Lung (tissue), 12 donors: ENCODE data around the gene ETV2. TPM values are rescaled to one million over a fixed set of nuclear protein-coding genes. Genes with fewer than 3 reads are reported as not detected.

Experiments used
- ATAC-seq: fragments of 200-7000 bp; cut with Tn5 transposase; one replicate; pipeline ENCODE4 v1.9.1; 2020; ENCODE audit warnings: moderate number of reproducible peaks; ENCODE audit not compliant: insufficient read depth, low FRiP score
- DNase-seq, 3 donors: peaks; one replicate each; pipeline ENCODE4 v3.0.0-alpha.2; 2013 to 2017
- H3K27ac ChIP-seq, 2 donors: one replicate each; pipeline ENCODE4 v1.5.1; 2013; ENCODE audit warnings: mild to moderate bottlenecking in 2 of 2, moderate library complexity in 2 of 2, control low read depth in 1 of 2, inconsistent platforms in 1 of 2, low read depth in 1 of 2, low read length in 1 of 2
- H3K27me3 ChIP-seq, 3 donors: one replicate each; pipeline ENCODE4 v1.5.1; 2013; ENCODE audit warnings: low read length in 2 of 3; ENCODE audit not compliant: control insufficient read depth in 3 of 3, insufficient read depth in 3 of 3
- H3K36me3 ChIP-seq, 4 donors: one replicate each; pipeline ENCODE4 v1.5.1; 2013; ENCODE audit warnings: low read length in 4 of 4, mild to moderate bottlenecking in 1 of 4, moderate library complexity in 1 of 4; ENCODE audit not compliant: control insufficient read depth in 4 of 4, insufficient read depth in 4 of 4
- H3K4me1 ChIP-seq, 5 donors: one replicate each; pipeline ENCODE4 v1.5.1; 2013; ENCODE audit warnings: low read length in 5 of 5, mild to moderate bottlenecking in 2 of 5, moderate library complexity in 1 of 5; ENCODE audit not compliant: control insufficient read depth in 5 of 5, insufficient read depth in 5 of 5
- H3K4me3 ChIP-seq: one replicate; pipeline ENCODE4 v1.5.1; 2013; ENCODE audit warnings: mild to moderate bottlenecking, control low read depth, moderate library complexity
- H3K9ac ChIP-seq, 2 donors: one replicate each; pipeline ENCODE4 v1.5.1; 2013; ENCODE audit warnings: low read length in 2 of 2, control low read depth in 1 of 2; ENCODE audit not compliant: insufficient read depth in 1 of 2
- H3K9me3 ChIP-seq, 4 donors: one replicate each; pipeline ENCODE4 v1.5.1; 2013; ENCODE audit warnings: low read length in 3 of 4, mild to moderate bottlenecking in 1 of 4, moderate library complexity in 1 of 4; ENCODE audit not compliant: control insufficient read depth in 4 of 4, insufficient read depth in 3 of 4
- whole genome bisulfite sequencing, 2 donors: extraction: QIAGEN DNeasy Blood & Tissue Kit; methylation state at CpG; one replicate each; pipeline ENCODE4 v1.1.7; 2013; 5-methylcytosine and 5-hydroxymethylcytosine counted together
- polyA plus RNA-seq, 2 donors: library from polyadenylated mRNA; stranded (reverse); fragments of 200-250 nt; gene quantifications; one replicate each; pipeline ENCODE4 v1.2.1, GENCODE V29; 2013
- total RNA-seq, 2 donors: library from RNA; depleted of rRNA in 1 of 2; stranded (reverse); fragments of >200 nt in 1 of 2; gene quantifications; one replicate each; pipeline ENCODE4 v1.2.1, GENCODE V29; 2014 to 2021
- TF ChIP-seq, protein P1 (sequence below): IDR thresholded peaks from 2 replicates; pipeline ENCODE4 v1.5.1; 2012; ENCODE audit warnings: mild to moderate bottlenecking; ENCODE audit errors: control extremely low read depth, extremely low read depth
- donor health status: control.
- donor health status: control.
- donor health status: Bipolar disorder and iron deficiency.
- donor health status: healthy.
- donor health status: DM: yes; HTN: yes; CAD: no.

Gene ETV2
- total and polyA plus RNA-seq, 4 donors, result 0.31 to 2.5 (median 1.1) TPM

- no peak overlapping the region for H3K27ac ChIP-seq
- TF ChIP-seq, protein P1, sequence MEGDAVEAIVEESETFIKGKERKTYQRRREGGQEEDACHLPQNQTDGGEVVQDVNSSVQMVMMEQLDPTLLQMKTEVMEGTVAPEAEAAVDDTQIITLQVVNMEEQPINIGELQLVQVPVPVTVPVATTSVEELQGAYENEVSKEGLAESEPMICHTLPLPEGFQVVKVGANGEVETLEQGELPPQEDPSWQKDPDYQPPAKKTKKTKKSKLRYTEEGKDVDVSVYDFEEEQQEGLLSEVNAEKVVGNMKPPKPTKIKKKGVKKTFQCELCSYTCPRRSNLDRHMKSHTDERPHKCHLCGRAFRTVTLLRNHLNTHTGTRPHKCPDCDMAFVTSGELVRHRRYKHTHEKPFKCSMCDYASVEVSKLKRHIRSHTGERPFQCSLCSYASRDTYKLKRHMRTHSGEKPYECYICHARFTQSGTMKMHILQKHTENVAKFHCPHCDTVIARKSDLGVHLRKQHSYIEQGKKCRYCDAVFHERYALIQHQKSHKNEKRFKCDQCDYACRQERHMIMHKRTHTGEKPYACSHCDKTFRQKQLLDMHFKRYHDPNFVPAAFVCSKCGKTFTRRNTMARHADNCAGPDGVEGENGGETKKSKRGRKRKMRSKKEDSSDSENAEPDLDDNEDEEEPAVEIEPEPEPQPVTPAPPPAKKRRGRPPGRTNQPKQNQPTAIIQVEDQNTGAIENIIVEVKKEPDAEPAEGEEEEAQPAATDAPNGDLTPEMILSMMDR, result no peak
- WGBS, 2 donors, result 96 to 97% methylated on average over 6 of the region's 6 CpGs
- DNase-seq, result no peak
- H3K36me3 ChIP-seq, result peaks cover 18 to 23% (median 21%) of the 10 kb centered on the region in 4 donors
- no peak overlapping the region for H3K9ac ChIP-seq
- no peaks in the 10 kb centered on the region for H3K9me3 ChIP-seq
- H3K4me1 ChIP-seq, result no peaks in the 10 kb centered on the region
- H3K4me3 ChIP-seq, result no peak overlapping the region
- ATAC-seq, result no peak
- H3K27me3 ChIP-seq, result no peaks in the 10 kb centered on the region
Observed at GRCh38 chr19:35661995-35662340, 20.4 kb downstream of the ETV2 start.

- Histone ChIP-seq H3K9me3 (no peaks in the 10 kb centered on the region), H3K9ac (no peak overlapping the region), H3K36me3 (peaks cover 9 to 13% (median 10%) of the 10 kb centered on the region in 4 donors), H3K27ac (no peak overlapping the region), H3K4me1 (no peaks in the 10 kb centered on the region), H3K4me3 (no peak overlapping the region), H3K27me3 (no peaks in the 10 kb centered on the region)
- WGBS, 2 donors, result 88 to 95% methylated on average over 3 of the region's 3 CpGs
- ATAC-seq, result no peak
- DNase-seq, result no peak
- TF ChIP-seq, protein P1, result no peak
Observed at GRCh38 chr19:35663981-35664380, 22.4 kb downstream of the ETV2 start.

DNA sequence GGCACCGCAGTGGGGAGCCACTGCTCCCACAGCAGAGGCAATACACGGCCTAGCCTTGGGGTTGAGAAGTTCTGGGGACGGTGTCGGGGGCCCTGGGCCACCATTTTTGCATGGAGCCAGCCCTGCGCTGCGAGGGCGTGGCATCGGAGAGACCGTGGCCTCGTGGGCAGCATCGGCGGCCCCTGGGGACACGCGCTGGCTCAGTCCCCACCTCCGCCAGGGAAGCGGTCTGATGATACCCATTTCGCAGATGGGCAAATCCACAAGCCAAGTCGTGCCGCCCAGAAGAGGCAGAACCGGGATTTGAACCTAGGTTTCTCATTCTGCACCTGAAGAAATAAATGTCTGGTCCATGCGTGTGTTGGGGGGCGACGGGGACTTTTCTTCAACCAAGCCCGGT, 23.6 kb downstream of the ETV2 start:
- TF ChIP-seq, protein P1, result no peak
- Histone ChIP-seq H3K9ac (no peak overlapping the region), H3K27me3 (peaks cover 0 to 2% (median 0%) of the 10 kb centered on the region in 3 donors), H3K36me3 (peaks cover 5 to 10% (median 7%) of the 10 kb centered on the region in 4 donors), H3K9me3 (no peaks in the 10 kb centered on the region), H3K27ac (no peak overlapping the region), H3K4me3 (no peak overlapping the region), H3K4me1 (no peaks in the 10 kb centered on the region)
- no peak for ATAC-seq
- no peak for DNase-seq
- WGBS, 2 donors, result 93 to 94% methylated on average over 24 of the region's 24 CpGs

DNA sequence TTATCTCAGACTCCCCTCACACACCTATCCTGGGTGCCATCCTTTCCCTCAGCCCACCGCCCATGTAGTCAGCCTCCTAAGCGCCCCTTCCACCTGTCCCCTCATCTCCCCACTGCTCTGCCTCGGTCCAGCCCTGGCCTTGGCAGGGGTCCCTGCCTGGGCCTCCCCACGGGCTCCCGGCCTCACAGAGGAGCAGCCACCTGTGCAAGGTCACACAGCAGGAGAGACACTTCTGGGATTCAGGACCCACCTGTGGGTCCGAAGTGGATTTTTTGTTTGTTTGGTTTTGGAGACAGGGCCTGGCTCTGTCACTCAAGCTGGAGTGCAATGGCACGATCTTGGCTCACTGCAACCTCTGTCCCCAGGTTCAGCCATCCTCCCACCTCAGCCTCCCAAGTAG, 24.1 kb downstream of the ETV2 start:
- Histone ChIP-seq H3K27ac (no peak overlapping the region), H3K4me3 (no peak overlapping the region), H3K4me1 (no peaks in the 10 kb centered on the region), H3K9ac (no peak overlapping the region), H3K36me3 (peaks cover 5 to 10% (median 7%) of the 10 kb centered on the region in 4 donors), H3K9me3 (no peaks in the 10 kb centered on the region), H3K27me3 (peaks cover 0 to 2% (median under 1%) of the 10 kb centered on the region in 3 donors)
- WGBS, 2 donors, result 82 to 83% methylated on average over 7 of the region's 7 CpGs
- TF ChIP-seq, protein P1, result no peak
- ATAC-seq (no peak), DNase-seq (no peak)
